SKM-1 treated with dmso at 0.1 percent for 144 hours (cell line): Measurements from ENCODE around the gene RTN3.
A peak's percentile ranks its signal among the peaks of the same experiment; 100 is the strongest.

Experiments
- DNase-seq: peaks from one replicate; lab custom pipeline; 2025; ENCODE audit not compliant: unreplicated experiment; lab: John Stamatoyannopoulos, UW

RTN3 gene

GRCh38 chr11:63737718-63738117, 56.4 kb downstream of the RTN3 start:
- DNase-seq: no peak

GRCh38 chr11:63738720-63739360, 57.5 kb downstream of the RTN3 start:
- peak; percentile 27 for DNase-seq

GRCh38 chr11:63745304-63746170, 64.2 kb downstream of the RTN3 start:
- no peak for DNase-seq

- no peak for DNase-seq
Observed at GRCh38 chr11:63747011-63747410, 65.7 kb downstream of the RTN3 start.

GRCh38 chr11:63749624-63750023, 68.3 kb downstream of the RTN3 start:
- no peak for DNase-seq

- DNase-seq: no peak
Observed at GRCh38 chr11:63756919-63757761, 75.8 kb downstream of the RTN3 start.

- DNase-seq: no peak
Observed at GRCh38 chr11:63760487-63761079, 79.3 kb downstream of the RTN3 start.

- DNase-seq: no peak
Observed at GRCh38 chr11:63761188-63761587, 79.9 kb downstream of the RTN3 start.

GRCh38 chr11:63761931-63762653, 80.8 kb downstream of the RTN3 start:
- DNase-seq: no peak

- no peak for DNase-seq
Observed at GRCh38 chr11:63762654-63763495, 81.6 kb downstream of the RTN3 start.

- DNase-seq: no peak
Observed at GRCh38 chr11:63763496-63764339, 82.4 kb downstream of the RTN3 start.

- DNase-seq: no peak
Observed at GRCh38 chr11:63764340-63764678, 83.0 kb downstream of the RTN3 start.

- no peak for DNase-seq
Observed at GRCh38 chr11:63764679-63765647, 83.7 kb downstream of the RTN3 start.

- DNase-seq: no peak
Observed at GRCh38 chr11:63765688-63766241, 84.5 kb downstream of the RTN3 start.

GRCh38 chr11:63766531-63767235, 85.4 kb downstream of the RTN3 start:
- no peak for DNase-seq

GRCh38 chr11:63767267-63767564, 85.9 kb downstream of the RTN3 start:
- DNase-seq: no peak
